HepG2 (cell line): ENCODE results near the gene MRPL43. TPM values are rescaled to one million over a fixed set of nuclear protein-coding genes. Genes with fewer than 3 reads are reported as not detected.
A peak's percentile ranks its signal among the peaks of the same experiment; 100 is the strongest.

Experiments used
- BCL3 ChIP-seq: sonication (generic); formaldehyde crosslinking; IDR thresholded peaks from 2 replicates; pipeline ENCODE4 v1.5.1; 2020; ENCODE audit warnings: mild to moderate bottlenecking, missing genetic modification reagents, moderate library complexity
- GTF2F1 ChIP-seq: fragments of 150-350 bp; IDR thresholded peaks from 2 replicates; pipeline ENCODE4 v1.6.1; 2014; ENCODE audit warnings: low read length
- HNF1A ChIP-seq, 2 experiments: sonication (generic) in 1 of 2; formaldehyde crosslinking in 1 of 2; IDR thresholded peaks; 2 replicates each; pipeline versions ENCODE4 v1.4.0 to v1.6.1; 2016 to 2020; ENCODE audit warnings: borderline replicate concordance in 1 of 2, low read depth in 1 of 2, mild to moderate bottlenecking in 1 of 2, missing genetic modification reagents in 1 of 2
- MED13 ChIP-seq: sonication (generic); formaldehyde crosslinking; IDR thresholded peaks from 2 replicates; pipeline ENCODE4 v1.5.0; 2020; ENCODE audit warnings: missing genetic modification reagents
- NR0B2 ChIP-seq: sonication (generic); formaldehyde crosslinking; IDR thresholded peaks from 2 replicates; pipeline ENCODE4 v1.4.0; 2020; ENCODE audit warnings: mild to moderate bottlenecking, missing genetic modification reagents
- ZFP37 ChIP-seq: sonication (generic); formaldehyde crosslinking; IDR thresholded peaks from 2 replicates; pipeline ENCODE4 v1.4.0; 2020; ENCODE audit warnings: missing genetic modification reagents, borderline replicate concordance
- ZNF441 ChIP-seq: sonication (generic); formaldehyde crosslinking; IDR thresholded peaks from 2 replicates; pipeline ENCODE4 v1.7.0; 2021; ENCODE audit warnings: missing genetic modification reagents, borderline replicate concordance
- ZNF562 ChIP-seq: sonication (generic); formaldehyde crosslinking; IDR thresholded peaks from 2 replicates; pipeline ENCODE4 v1.8.0; 2022; ENCODE audit warnings: missing genetic modification reagents, borderline replicate concordance
- polyA plus RNA-seq, 8 experiments: library from polyadenylated mRNA; depleted of rRNA in 3 of 8; stranded (reverse) in 7 of 8; unstranded in 1 of 8; fragments of >200 nt; fragmentation: Illumina TruSeq in 4 of 8; extraction: Trizol in 4 of 8; gene quantifications; 2 replicates each; pipeline versions ENCODE4 v1.2.1 to v1.2.3, GENCODE V29; 2011 to 2016; ENCODE audit warnings: low read depth in 4 of 8, missing spikeins in 1 of 8, mixed read lengths in 1 of 8; ENCODE audit not compliant: insufficient read depth in 1 of 8
- total RNA-seq, 5 experiments: library from RNA; depleted of rRNA; stranded (reverse); fragments of >200 nt; fragmentation: Illumina TruSeq; extraction: Trizol; gene quantifications; 2 replicates each; pipeline ENCODE4 v1.2.3, GENCODE V29; 2016; ENCODE audit warnings: low read depth in 1 of 5
- TF ChIP-seq, protein P1 (sequence below): IDR thresholded peaks from 2 replicates; pipeline ENCODE4 v1.6.1; 2016; ENCODE audit warnings: mild to moderate bottlenecking
- TF ChIP-seq, protein P2 (sequence below): IDR thresholded peaks from 2 replicates; pipeline ENCODE4 v1.6.1; 2012; ENCODE audit warnings: low read depth, low read length, improper control_type of control experiment
- TF ChIP-seq, protein P3 (sequence below): sonication (generic); formaldehyde crosslinking; IDR thresholded peaks from 2 replicates; pipeline ENCODE4 v1.5.0; 2020; ENCODE audit warnings: missing genetic modification reagents
- TF ChIP-seq, protein P4 (sequence below): sonication (generic); formaldehyde crosslinking; IDR thresholded peaks from 2 replicates; pipeline ENCODE4 v1.4.0; 2020; ENCODE audit warnings: missing genetic modification reagents

Gene MRPL43
- total and polyA plus RNA-seq, 2 of the 13 experiments (the other 11 are each of a cell fraction or from before 2014, with no cell fraction given) = 71.0 to 73.7 TPM

GRCh38 chr10:101031796-101032636, 44.7 kb upstream of the MRPL43 start (continued):
- peak; percentile 33; the same call in 1 of the 2 replicates for TF ChIP-seq MED13 (CRISPR knock-in tag)
- TF ChIP-seq, protein P1, sequence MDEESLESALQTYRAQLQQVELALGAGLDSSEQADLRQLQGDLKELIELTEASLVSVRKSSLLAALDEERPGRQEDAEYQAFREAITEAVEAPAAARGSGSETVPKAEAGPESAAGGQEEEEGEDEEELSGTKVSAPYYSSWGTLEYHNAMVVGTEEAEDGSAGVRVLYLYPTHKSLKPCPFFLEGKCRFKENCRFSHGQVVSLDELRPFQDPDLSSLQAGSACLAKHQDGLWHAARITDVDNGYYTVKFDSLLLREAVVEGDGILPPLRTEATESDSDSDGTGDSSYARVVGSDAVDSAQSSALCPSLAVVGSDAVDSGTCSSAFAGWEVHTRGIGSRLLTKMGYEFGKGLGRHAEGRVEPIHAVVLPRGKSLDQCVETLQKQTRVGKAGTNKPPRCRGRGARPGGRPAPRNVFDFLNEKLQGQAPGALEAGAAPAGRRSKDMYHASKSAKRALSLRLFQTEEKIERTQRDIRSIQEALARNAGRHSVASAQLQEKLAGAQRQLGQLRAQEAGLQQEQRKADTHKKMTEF (CRISPR knock-in tag) = no peak
- TF ChIP-seq GTF2F1 = no peak
- no peak for TF ChIP-seq NR0B2
- peak; percentile 33; the same call in 1 of the 2 replicates for TF ChIP-seq ZFP37 (CRISPR knock-in tag)
- TF ChIP-seq HNF1A (IDR thresholded peaks at IDR 0.05; ENCODE audit: low read depth) = no peak
- TF ChIP-seq HNF1A (CRISPR knock-in tag; IDR thresholded peaks at IDR 0.05; ENCODE audit: borderline replicate concordance) = 0 out of 2 replicates have a peak, but pooled peaks have one; percentile 2
- no peak for TF ChIP-seq ZNF562 (CRISPR knock-in tag)
- TF ChIP-seq ZNF441 = no peak
- TF ChIP-seq, protein P2, sequence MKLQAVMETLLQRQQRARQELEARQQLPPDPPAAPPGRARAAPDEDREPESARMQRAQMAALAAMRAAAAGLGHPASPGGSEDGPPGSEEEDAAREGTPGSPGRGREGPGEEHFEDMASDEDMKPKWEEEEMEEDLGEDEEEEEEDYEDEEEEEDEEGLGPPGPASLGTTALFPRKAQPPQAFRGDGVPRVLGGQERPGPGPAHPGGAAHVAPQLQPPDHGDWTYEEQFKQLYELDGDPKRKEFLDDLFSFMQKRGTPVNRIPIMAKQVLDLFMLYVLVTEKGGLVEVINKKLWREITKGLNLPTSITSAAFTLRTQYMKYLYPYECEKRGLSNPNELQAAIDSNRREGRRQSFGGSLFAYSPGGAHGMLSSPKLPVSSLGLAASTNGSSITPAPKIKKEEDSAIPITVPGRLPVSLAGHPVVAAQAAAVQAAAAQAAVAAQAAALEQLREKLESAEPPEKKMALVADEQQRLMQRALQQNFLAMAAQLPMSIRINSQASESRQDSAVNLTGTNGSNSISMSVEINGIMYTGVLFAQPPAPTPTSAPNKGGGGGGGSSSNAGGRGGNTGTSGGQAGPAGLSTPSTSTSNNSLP = no peak
- TF ChIP-seq, protein P3, sequence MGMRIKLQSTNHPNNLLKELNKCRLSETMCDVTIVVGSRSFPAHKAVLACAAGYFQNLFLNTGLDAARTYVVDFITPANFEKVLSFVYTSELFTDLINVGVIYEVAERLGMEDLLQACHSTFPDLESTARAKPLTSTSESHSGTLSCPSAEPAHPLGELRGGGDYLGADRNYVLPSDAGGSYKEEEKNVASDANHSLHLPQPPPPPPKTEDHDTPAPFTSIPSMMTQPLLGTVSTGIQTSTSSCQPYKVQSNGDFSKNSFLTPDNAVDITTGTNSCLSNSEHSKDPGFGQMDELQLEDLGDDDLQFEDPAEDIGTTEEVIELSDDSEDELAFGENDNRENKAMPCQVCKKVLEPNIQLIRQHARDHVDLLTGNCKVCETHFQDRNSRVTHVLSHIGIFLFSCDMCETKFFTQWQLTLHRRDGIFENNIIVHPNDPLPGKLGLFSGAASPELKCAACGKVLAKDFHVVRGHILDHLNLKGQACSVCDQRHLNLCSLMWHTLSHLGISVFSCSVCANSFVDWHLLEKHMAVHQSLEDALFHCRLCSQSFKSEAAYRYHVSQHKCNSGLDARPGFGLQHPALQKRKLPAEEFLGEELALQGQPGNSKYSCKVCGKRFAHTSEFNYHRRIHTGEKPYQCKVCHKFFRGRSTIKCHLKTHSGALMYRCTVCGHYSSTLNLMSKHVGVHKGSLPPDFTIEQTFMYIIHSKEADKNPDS = peak; percentile 25; the same call in 1 of the 2 replicates
- TF ChIP-seq, protein P4, sequence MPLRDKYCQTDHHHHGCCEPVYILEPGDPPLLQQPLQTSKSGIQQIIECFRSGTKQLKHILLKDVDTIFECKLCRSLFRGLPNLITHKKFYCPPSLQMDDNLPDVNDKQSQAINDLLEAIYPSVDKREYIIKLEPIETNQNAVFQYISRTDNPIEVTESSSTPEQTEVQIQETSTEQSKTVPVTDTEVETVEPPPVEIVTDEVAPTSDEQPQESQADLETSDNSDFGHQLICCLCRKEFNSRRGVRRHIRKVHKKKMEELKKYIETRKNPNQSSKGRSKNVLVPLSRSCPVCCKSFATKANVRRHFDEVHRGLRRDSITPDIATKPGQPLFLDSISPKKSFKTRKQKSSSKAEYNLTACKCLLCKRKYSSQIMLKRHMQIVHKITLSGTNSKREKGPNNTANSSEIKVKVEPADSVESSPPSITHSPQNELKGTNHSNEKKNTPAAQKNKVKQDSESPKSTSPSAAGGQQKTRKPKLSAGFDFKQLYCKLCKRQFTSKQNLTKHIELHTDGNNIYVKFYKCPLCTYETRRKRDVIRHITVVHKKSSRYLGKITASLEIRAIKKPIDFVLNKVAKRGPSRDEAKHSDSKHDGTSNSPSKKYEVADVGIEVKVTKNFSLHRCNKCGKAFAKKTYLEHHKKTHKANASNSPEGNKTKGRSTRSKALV = no peak
- 0 out of 2 replicates have a peak, but pooled peaks have one; percentile 32 for TF ChIP-seq BCL3
